Transverse colon (tissue), 1 donor: ENCODE results near the gene CHTF8.

Experiments used
- EP300 ChIP-seq: sonication (generic); formaldehyde crosslinking; IDR thresholded peaks from one replicate; pipeline ENCODE4 v1.6.1; 2017; ENCODE audit warnings: antibody characterized with exemption, low read depth
- POLR2A ChIP-seq: fragments of 450-650 bp; IDR thresholded peaks from one replicate; pipeline ENCODE4 v1.6.1; 2016; ENCODE audit warnings: antibody characterized with exemption, mild to moderate bottlenecking, moderate library complexity

- TF ChIP-seq POLR2A (no peak), EP300 (no peak)
These were observed 23.5 kb downstream of the CHTF8 start for GRCh38 chr16:69108905-69109252.
